K562 (cell line): ENCODE measurements around the gene CFAP20DC. TPM values are rescaled to one million over a fixed set of nuclear protein-coding genes. Genes with fewer than 3 reads are reported as not detected.

ENCODE experiments used
- CTCFL ChIP-seq: IDR thresholded peaks from 2 replicates; pipeline ENCODE4 v1.6.1; 2011; ENCODE audit warnings: borderline replicate concordance, low read depth, mild to moderate bottlenecking, moderate library complexity, low read length; ENCODE audit not compliant: insufficient read depth, poor library complexity, severe bottlenecking
- ELF1 ChIP-seq: fragments of 200-800 bp; sonication (Bioruptor generic); IDR thresholded peaks from 2 replicates; pipeline ENCODE4 v1.6.1; 2016; ENCODE audit warnings: missing genetic modification characterization, missing compliant biosample characterization
- FOXA3 ChIP-seq, 2 experiments: fragments of 450-650 bp in 1 of 2; sonication (generic) in 1 of 2; formaldehyde crosslinking; IDR thresholded peaks in 1 of 2; conservative IDR thresholded peaks in 1 of 2; 2 replicates each; pipeline versions ENCODE4 v1.4.0 to v1.8.0; 2020 to 2022; ENCODE audit warnings: mild to moderate bottlenecking in 2 of 2, missing genetic modification reagents in 1 of 2
- GABPB1 ChIP-seq: sonication (generic); formaldehyde crosslinking; IDR thresholded peaks from 2 replicates; pipeline ENCODE4 v1.8.0; 2022; ENCODE audit warnings: mild to moderate bottlenecking, missing genetic modification reagents
- JUNB ChIP-seq: fragments of 450-650 bp; formaldehyde crosslinking; conservative IDR thresholded peaks from 2 replicates; pipeline ENCODE4 v1.4.0; 2020; ENCODE audit warnings: mild to moderate bottlenecking
- NUFIP1 ChIP-seq: fragments of 450-650 bp; IDR thresholded peaks from 2 replicates; pipeline ENCODE4 v1.6.1; 2018; ENCODE audit not compliant: partially characterized antibody
- RAD51 ChIP-seq: fragments of 450-650 bp; IDR thresholded peaks from 2 replicates; pipeline ENCODE4 v1.7.1; 2016; ENCODE audit warnings: low read depth, mild to moderate bottlenecking, borderline replicate concordance
- SMAD2 ChIP-seq: fragments of 150-350 bp; IDR thresholded peaks from 2 replicates; pipeline ENCODE4 v1.6.1; 2014; ENCODE audit warnings: low read depth, mild to moderate bottlenecking, low read length
- TCF7L2 ChIP-seq: fragments of 150-350 bp; IDR thresholded peaks from 2 replicates; pipeline ENCODE4 v1.6.1; 2016; ENCODE audit warnings: low read depth, mild to moderate bottlenecking, low read length, moderate library complexity
- ZNF76 ChIP-seq: fragments of 250-450 bp; sonication (Bioruptor Pico); IDR thresholded peaks from 2 replicates; pipeline ENCODE4 v1.4.0; 2020; ENCODE audit warnings: mild to moderate bottlenecking, moderate library complexity, borderline replicate concordance
- polyA plus RNA-seq, 8 experiments: library from polyadenylated mRNA; depleted of rRNA in 4 of 8; stranded (reverse) in 5 of 8; unstranded in 3 of 8; fragments of >200 nt; fragmentation: Nextera tagmentation in 2 of 8; fragmentation: Illumina TruSeq in 1 of 8; extraction: Ambion mirVana in 2 of 8; extraction: Trizol in 1 of 8; gene quantifications; 2 replicates each; pipeline versions ENCODE4 v1.2.1 to v1.2.3, GENCODE V29; 2011 to 2014; ENCODE audit warnings: inconsistent platforms in 1 of 8, missing spikeins in 1 of 8
- total RNA-seq, 7 experiments: library from RNA; depleted of rRNA in 6 of 7; stranded (reverse); fragments of >200 nt in 6 of 7; fragmentation: Illumina TruSeq in 2 of 7; extraction: Trizol in 2 of 7; gene quantifications; 2 replicates each; pipeline versions ENCODE4 v1.2.1 to v1.2.3, GENCODE V29; 2011 to 2021; ENCODE audit warnings: low replicate concordance in 1 of 7

The CFAP20DC gene
- total and polyA plus RNA-seq, 9 of the 15 experiments (the other 6 are each of a cell fraction or from before 2014, with no cell fraction given): 1.6 to 5.9 (median 4.6) TPM

- TF ChIP-seq JUNB (no peak), ZNF76 (CRISPR knock-in tag) (no peak), FOXA3 (CRISPR knock-in tag; conservative IDR thresholded peaks at IDR 0.05 in 1 of 2, IDR thresholded peaks at IDR 0.05 in 1 of 2) (no peak), TCF7L2 (no peak), CTCFL (no peak), GABPB1 (no peak), ELF1 (tag) (no peak), RAD51 (no peak), SMAD2 (no peak), NUFIP1 (no peak)
- TF ChIP-seq, all 486 proteins: peak for 0
Observed at GRCh38 chr3:58837141-58837843, 212.5 kb downstream of the CFAP20DC start (continued).
